T-helper 22 cell (primary cell): Measurements from ENCODE around the gene KRTAP10-4.
"Not testable (repeated sequence)": the region's sequence is repeated elsewhere in the genome, so short reads cannot be mapped to it uniquely, and the experiment has no call there.

Experiments
- DNase-seq: peaks from one replicate; pipeline ENCODE4 v3.0.0-alpha.2; 2020; ENCODE audit warnings: low read depth

KRTAP10-4 gene

DNA sequence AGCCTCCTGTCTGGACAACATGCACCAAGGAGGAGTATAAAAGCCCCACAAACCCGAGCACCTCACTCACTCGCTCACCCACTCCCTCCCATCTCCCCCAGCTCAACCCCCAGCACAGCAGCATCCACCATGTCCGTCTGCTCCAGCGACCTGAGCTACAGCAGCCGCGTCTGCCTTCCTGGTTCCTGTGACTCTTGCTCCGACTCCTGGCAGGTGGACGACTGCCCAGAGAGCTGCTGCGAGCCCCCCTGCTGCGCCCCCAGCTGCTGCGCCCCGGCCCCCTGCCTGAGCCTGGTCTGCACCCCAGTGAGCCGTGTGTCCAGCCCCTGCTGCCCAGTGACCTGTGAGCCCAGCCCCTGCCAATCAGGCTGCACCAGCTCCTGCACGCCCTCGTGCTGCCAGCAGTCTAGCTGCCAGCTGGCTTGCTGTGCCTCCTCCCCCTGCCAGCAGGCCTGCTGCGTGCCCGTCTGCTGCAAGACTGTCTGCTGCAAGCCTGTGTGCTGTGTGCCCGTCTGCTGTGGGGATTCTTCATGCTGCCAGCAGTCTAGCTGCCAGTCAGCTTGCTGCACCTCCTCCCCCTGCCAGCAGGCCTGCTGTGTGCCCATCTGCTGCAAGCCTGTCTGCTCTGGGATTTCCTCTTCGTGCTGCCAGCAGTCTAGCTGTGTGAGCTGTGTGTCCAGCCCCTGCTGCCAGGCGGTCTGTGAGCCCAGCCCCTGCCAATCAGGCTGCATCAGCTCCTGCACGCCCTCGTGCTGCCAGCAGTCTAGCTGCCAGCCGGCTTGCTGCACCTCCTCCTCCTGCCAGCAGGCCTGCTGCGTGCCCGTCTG, at the start of gene KRTAP10-4:
KRTAP10-4 (plus strand) TSS at position 100 of the 827 bp plus-strand sequence; CDS start at position 130, 30 bp downstream.
- not testable (repeated sequence) for DNase-seq

DNA sequence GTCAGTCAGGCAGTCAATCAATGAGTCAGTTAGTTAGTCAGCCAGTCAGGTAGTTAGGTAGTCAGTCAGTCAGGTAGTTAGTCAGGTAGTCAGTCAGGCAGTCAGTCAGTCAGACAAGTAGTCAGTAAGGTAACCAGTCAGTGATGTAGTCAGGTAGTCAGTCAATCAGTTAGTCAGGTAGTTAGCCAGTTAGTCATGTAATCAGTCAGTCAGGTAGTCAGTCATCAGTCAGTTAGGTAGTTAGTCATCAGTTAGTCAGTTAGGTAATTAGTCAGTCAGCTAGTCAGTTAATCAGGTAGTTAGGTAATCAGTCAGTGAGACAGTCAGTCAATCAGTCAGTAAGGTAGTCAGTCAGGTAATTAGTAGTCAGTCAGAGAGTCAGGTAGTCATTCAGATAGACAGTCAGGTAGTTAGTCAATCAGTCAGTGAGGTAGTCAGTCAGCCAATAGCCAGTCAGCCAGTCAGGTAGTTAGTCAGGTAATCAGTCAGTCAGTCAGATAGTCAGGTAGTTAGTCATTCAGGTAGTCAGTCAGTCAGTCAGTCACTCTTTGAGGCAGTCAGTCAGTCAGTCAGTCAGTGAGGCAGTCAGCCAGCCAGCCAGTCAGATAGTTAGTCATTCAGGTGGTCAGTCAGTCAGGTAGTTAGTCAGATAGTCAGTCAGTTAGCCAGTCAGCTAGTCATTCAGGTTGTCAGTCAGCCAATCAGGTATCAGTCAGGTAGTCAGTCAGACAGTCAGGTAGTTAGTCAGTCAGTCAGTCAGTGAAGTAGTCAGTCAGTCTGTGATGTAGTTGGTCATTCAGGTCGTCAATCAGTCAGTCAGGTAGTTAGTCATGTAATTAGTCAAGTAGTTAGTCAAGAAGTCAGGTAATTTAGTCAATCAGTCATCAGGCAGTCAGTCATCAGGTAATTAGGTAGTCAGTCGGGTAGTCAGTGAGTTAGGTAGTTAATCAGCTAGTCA, 48.8 kb upstream of the KRTAP10-4 start:
- DNase-seq = no peak

DNA sequence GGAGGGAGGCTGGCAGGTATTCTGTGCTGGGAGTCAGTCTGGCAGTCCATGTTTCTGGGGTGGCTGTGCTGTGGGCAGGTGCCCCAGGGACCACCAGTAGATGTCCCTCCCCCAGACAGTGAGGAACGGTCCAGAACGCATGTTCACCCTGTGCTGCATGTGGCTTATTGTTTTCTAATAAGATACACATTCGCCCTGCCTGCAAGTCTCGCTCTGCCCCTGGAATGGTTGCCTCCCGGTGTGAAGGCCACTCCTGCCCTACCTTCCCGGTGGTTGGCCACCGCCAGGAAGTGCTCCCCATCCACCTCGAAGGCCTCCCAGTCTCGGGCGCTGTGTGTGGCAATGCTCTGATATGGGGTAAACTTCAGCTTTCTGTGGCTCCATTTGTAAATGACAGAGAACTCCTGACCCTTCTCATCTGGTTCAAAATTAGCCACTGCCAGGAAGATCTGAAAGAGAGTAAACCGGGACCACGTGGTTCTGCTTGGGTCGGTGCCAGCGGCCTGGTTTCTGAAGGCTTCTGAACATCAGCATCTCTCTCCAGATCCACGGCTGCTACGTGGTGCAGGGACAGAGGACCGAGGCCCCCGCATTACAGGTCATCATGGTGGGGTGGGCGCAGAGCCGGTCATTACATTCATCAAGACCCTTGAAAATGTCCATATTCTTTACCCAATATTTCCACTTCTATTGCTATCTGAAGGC, 48.0 kb upstream of the KRTAP10-4 start:
- no peak for DNase-seq

- no peak for DNase-seq
Measured at GRCh38 chr21:44526096-44526997, 47.2 kb upstream of the KRTAP10-4 start.

GRCh38 chr21:44527156-44527982, 46.2 kb upstream of the KRTAP10-4 start:
- no peak for DNase-seq

DNA sequence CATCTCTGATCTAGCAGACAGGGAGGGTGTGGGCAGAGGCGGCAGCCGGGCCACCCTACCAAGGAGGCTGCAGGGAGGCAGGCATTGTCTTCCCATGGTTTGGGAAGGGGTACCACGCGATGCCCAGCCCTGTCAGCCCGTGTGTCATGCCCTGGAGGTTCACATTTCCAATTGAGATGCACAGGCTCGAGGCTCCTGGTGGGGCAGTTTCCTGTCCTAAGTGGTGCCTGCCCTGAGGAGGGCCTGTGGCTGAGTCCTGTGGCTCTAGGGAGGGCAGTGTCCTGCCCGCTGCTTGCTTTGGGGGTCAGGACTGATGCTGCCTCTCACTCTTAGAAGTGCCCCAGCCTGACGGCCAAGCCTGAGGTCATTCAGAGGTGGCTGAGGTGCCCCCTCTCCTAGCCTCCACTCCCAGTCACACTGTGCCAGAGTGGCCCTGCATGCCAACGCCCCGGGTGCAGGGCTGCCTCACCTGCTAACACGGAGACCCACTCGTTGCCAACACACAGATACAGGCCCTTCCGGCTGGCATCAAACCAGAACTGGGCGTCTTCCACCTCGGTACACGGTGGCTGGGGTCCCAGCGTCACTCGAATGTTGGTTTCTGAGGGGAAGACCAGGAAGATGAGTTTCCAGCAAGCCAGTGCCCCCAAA, 45.4 kb upstream of the KRTAP10-4 start:
- no peak for DNase-seq

DNA sequence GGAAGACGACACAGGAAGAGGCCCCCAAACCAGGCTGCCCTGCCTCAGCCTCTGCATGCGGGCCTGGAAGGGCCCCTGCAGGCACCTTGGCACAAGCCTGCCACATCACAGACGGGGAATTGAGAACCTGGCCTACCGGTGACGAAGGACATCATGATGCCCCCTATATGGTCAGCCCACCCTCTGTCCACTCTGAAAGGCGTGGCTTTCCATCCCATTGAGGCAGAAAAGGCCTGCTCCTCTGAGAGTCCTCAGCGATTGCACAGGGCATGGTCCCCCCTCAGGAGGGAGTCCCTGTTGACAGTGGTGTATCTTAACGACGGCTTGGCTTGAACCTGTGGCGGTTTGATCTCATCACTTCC, 44.9 kb upstream of the KRTAP10-4 start:
- no peak for DNase-seq

GRCh38 chr21:44529011-44529421, 44.5 kb upstream of the KRTAP10-4 start:
- no peak for DNase-seq

DNA sequence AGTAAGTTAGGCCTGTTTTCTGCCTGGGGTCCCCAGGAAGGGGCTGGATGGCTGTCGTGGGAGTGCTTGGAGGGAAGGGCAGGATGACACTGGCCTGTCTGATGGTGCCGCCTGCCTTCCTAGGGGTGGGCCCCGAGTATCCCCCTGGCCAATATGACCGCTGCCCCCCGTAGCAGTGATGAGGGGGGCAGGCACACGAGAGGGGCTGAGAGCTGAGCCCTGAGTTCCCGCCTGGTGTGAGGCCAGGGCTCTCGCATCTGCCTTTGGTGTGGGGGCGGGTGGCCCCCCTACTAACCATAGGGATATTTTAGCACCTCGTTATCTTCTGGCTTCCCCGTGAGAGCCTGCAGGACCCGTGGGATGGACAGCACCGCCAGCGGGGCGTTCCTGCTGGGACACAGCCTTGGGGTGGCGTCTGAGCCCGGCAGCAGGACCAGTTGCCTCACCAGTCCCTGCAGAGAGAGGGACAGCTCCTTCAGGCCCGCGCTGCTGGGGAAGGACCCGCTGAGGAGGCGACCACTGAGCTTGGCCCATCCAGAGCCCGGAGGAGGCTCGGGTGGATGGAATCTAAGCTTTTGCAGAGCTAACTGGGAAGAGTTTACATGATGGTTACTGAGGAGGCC, 43.9 kb upstream of the KRTAP10-4 start:
- DNase-seq = no peak

- DNase-seq = no peak
Measured at GRCh38 chr21:44530221-44530902, 43.2 kb upstream of the KRTAP10-4 start.

DNA sequence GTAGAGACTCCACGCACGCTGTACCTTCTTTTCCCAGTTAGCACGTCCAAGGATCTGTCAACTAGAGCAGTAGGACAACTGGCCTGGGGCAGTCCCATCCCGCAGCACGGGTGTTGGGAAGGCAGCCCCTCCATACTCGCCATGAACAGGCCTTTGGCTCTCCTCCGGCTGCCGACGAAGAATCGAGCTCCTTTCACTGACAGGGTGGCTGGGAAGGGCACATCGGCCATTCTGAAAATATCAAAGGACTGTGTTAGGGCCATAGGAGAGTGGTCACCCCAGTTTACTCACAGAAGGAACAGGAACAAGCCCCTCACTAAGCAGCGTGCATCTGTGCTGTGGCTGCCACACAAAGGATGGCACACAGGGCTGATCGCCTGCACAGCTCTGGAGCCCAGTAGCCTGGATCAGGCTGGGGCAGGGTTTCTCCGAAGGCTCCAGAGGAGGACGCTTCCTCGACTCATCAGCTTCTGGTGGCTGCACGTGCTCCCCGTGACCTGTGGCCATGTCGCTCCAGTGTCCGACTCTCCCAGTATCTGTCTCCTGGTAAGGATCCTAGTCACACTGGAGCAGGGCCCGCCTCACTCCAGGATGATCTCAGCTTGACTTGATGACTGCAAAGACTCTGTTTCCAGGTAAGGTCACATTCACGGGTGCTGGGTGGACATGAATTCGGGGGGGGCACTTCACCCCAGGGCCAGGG, 42.5 kb upstream of the KRTAP10-4 start:
- DNase-seq = no peak

DNA sequence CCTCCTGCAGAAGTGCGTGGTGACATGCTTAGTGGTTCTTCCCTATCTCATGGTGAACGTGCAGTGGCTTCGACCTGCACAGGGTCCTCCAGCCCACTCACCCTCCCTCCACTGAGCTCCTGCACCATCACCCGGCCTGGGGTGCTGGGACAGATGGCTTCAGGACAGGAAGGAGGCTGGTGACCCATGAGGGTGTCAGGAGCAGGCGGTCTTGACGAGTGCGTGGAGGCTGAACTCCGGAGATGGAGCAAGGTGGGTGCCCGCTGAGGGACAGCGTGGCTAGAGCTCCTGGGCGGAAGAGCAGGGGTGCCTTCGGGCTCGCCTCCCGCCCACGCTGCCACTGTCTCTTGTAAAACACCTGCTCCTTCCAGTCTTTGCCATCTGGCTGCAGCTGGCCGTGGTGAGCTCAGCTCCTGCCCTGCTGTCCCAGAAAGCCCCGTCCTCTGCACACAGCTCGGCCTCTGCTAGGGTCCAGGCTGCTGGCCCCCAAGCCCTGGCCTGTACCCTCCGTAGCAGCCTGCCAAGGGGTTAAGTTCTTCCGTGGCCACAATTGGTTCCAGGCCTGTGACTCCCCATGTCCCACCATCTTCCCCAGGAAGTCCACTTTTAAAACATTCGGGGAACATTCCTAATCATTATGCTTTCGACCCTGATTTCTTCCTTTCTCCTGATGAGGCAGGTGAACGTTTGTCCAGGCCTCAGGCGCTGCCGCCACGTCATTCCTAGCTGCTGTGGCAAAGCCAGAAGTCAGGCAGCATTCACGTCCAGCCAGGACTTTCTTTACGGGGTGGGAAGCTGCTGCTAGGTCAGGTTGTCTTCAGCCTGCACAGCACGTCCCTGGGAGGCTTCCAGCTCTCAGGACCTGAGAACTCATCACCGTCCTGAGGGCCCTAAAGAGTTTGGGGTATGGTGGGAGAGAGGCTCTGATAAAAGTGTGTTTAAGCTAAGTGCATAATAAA, 41.6 kb upstream of the KRTAP10-4 start:
- DNase-seq = no peak

- no peak for DNase-seq
Measured at GRCh38 chr21:44532712-44533111, 40.8 kb upstream of the KRTAP10-4 start.

DNA sequence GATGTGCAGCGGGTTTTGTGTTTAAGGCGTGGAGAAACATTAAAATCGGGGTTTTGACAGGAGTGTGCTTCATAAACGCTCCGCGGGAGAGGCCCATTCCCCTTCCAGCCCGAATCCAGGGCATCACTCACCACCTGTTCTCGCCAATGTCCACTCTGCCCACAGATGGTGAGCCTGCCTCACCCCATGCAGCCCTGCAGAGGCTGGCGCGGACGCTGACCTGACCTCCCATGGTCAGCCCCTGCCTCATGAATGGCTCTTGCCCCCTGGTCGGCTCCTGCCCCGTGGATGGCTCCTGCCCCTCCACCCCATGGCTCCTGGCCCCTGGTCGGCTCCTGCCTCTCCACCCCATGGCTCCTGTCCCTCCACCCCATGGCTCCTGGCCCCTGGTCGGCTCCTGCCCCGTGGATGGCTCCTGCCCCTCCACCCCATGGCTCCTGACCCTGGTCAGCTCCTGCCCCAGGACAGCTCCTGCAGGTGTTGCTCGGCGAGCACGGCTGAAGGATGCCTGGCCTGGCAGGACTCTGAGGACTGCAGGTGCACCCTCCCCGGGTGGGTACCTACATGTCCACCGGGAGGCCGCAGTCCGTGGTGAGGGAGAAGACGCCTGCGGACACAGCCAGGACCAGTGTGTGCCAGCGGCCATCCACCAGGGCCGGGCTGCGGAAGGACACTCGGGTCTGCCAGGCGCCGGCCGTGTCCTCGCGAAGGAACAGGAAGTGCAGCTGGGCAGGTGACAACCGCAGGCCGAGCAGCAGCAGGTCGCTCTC, 40.2 kb upstream of the KRTAP10-4 start:
- DNase-seq = no peak

DNA sequence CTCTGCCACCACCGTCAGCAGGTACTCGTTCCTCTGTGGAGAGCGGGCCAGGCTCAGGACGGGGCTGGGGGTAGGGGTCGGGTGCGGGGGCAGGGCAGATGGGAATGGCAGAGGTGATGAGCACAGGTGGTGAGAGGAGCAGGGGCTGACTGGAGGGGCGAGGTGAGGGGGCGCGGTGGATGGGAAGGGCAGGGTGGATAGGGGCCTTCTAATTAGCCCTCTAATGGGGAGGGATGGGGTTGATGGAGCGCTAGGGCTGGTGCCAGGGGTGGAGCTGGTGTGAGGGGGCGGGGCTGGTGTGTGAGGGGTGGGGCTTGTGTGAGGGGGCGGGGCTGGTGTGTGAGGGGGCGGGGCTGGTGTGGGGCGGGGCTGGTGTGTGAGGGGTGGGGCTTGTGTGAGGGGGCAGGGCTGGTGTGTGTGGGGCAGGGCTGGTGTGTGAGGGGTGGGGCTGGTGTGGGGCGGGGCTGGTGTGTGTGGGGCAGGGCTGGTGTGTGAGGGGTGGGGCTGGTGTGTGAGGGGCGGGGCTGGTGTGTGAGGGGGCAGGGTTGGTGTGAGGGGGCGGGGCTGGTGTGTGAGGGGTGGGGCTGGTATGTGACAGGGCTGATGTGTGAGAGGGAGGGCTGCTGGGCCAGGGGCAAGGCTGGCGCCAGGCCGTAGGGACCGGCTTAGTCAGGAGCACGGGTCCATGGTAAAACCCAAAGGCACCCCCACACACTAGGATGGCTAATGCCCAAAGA, 39.5 kb upstream of the KRTAP10-4 start:
- no peak for DNase-seq
